ENCODE measurements around the gene DTX2. TPM values are rescaled to one million over a fixed set of nuclear protein-coding genes. Genes with fewer than 3 reads are reported as not detected.
"Not testable (repeated sequence)": the region's sequence is repeated elsewhere in the genome, so short reads cannot be mapped to it uniquely, and the experiment has no call there.

The DTX2 gene
- total RNA-seq, 1 donor from 2014 or later = 5.8 TPM

DNA sequence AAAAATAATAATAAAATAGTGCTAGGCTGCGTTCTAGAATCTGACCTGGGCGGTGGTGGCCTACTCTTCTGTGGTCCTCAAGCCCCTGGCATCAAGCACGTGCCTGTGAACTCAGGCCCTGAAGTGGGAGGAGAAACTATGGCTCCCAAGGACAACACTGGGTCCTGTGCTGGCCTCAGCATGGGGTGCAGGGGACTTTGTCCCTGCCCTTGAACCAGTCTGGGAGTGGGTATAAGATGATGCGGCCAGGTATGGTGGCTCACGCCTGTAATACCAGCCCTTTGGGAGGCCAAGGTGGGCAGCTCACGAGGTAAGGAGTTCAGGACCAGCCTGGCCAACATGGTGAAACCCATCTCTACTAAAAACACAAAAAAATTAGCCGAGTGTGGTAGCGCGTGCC is 31.3 kb upstream of the DTX2 start:
- DNase-seq = no peak
- Histone ChIP-seq H3K36me3 (no peaks in the 10 kb centered on the region), H3K27me3 (ENCODE audit: low read depth) (no peaks in the 10 kb centered on the region), H3K27ac (replicated peaks) (no peak overlapping the region), H3K9me3 (replicated peaks) (no peaks in the 10 kb centered on the region), H3K4me3 (no peak overlapping the region), H3K4me1 (no peaks in the 10 kb centered on the region)
- TF ChIP-seq CTCF (IDR thresholded peaks at IDR 0.05; ENCODE audit: borderline replicate concordance) = no peak
- intact Hi-C loops (cut with micrococcal nuclease) = no loop called here

DNA sequence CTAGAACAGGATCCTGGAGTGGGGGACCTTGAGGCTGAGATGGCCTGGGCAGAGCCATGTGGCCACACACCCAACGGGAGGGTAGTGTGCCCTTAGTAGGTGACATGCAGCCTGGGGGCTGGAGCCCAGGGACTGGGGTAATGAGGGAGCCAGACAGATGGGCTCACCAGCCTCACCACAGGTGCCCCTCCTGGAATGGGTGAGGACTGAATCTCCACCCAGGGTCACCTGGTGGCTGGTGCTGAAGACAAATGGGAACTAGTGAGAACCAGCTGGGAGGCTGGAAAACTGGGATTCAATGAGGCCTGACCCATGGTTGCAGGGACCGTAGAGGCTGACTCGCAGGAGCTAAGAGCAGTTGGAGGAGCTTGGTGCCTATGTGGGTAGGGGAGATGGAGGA is 30.7 kb upstream of the DTX2 start:
- Histone ChIP-seq H3K4me1 (no peaks in the 10 kb centered on the region), H3K27me3 (ENCODE audit: low read depth) (no peaks in the 10 kb centered on the region), H3K27ac (replicated peaks) (no peak overlapping the region), H3K36me3 (no peaks in the 10 kb centered on the region), H3K9me3 (replicated peaks) (no peaks in the 10 kb centered on the region), H3K4me3 (no peak overlapping the region)
- no peak for DNase-seq
- intact Hi-C loops (cut with micrococcal nuclease) = no loop called here
- no peak for TF ChIP-seq CTCF (IDR thresholded peaks at IDR 0.05; ENCODE audit: borderline replicate concordance)

DNA sequence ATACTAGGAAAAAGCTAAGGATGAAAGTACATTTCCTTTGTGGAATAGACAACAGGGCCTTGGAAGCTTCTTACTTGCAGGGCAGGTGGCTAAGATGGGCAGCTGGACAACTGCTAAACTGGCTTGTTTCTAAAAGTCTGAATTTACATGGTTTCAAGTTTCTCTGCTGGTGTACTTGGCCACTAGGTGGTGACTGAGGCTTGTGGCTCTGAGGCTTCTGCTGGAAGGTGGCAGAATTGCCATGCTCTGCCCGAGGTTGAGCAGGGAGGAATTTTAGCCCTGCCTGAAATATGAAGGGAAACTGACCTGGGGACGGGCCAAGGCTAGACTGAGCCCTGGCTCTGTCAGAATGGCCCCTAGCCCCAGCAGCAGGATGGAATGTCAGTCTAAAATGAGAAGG is 23.6 kb upstream of the DTX2 start:
- DNase-seq; H3K4me1 ChIP-seq; H3K9me3 ChIP-seq (replicated peaks); H3K27me3 ChIP-seq (ENCODE audit: low read depth); H3K4me3 ChIP-seq; intact Hi-C loops (cut with micrococcal nuclease); H3K36me3 ChIP-seq; H3K27ac ChIP-seq (replicated peaks): not testable (repeated sequence)
- peak; percentile 60 for TF ChIP-seq CTCF (IDR thresholded peaks at IDR 0.05; ENCODE audit: borderline replicate concordance)

DNA sequence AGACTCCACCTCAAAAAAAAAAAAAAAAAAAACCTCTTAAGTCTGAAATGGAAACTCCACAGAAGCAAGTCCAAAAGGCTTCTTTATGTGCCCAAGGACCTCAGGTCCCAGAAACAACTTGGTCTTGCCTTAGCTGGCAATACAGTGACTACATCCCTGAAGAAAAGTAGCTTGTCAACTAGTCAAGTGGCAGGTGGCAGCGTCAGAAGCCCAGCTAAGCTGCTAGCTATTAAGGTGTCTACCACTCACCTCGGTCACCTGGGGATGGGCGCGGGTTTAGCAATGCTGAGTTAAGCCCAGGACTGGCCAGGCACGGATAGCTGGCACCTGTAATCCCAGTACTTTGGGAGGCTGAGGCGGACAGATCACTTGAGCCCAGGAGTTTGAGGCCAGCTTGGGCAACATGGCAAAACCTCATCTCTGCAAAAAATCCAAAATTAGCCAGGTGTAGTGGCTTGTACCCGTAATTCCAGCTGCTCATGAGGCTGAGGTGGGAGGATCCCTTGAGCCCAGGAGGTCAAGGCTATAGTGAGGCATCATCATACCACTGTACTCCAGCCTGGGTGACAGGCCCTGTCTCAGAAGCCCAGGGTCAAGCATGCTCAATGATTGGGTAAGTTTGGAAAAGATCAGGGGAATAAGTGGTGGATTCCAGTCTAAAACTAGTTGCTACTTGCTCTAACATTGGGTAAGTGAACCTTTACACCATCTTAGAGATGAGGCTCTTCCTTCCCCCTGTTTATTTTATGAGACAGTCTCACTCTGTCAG is 22.2 kb upstream of the DTX2 start:
- H3K4me1 ChIP-seq; H3K9me3 ChIP-seq (replicated peaks); H3K4me3 ChIP-seq; H3K36me3 ChIP-seq; DNase-seq; H3K27ac ChIP-seq (replicated peaks); intact Hi-C loops (cut with micrococcal nuclease); H3K27me3 ChIP-seq (ENCODE audit: low read depth): not testable (repeated sequence)

DNA sequence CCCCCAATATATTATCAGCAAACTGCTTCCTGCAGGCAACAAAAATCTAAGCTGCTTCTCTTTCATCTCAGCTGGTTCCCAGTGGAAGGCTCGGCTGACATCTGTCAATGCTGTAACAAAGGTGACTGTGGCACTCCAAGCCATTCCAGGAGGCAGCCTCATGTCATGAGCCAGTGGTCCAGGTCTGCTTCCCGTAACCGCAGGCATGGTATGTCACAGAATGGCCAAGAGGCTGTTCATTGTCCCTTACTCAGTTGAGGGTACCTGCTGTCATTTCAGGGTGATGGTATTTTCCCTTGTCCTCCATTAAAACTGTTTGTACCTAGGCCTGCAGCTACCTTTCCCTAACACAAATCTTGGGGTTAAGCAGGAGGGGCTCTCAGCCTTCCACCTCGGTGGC is 21.1 kb upstream of the DTX2 start:
- H3K36me3 ChIP-seq; DNase-seq; H3K9me3 ChIP-seq (replicated peaks); H3K27me3 ChIP-seq (ENCODE audit: low read depth); H3K4me3 ChIP-seq; intact Hi-C loops (cut with micrococcal nuclease); H3K27ac ChIP-seq (replicated peaks); H3K4me1 ChIP-seq: not testable (repeated sequence)

DNA sequence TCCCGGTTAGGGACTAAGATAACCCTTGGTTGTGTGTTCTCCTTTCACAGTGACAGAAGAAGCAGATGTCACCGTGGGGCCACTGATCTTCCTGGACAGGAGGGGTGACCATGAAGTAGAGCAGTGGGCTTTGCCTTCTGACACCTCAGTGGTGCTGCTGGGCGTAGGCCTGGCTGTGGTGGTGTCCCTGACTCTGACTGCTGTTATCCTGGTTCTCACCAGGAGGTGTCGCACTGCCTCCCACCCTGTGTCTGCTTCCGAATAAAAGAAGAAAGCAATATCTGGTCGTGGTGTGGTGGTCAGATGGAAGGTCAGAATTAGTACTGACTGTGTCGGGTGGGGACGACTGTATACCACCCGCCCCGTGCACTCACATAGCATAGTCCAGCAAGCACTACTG is 19.7 kb upstream of the DTX2 start:
- H3K36me3 ChIP-seq; DNase-seq; H3K4me3 ChIP-seq; H3K9me3 ChIP-seq (replicated peaks); H3K27ac ChIP-seq (replicated peaks); H3K27me3 ChIP-seq (ENCODE audit: low read depth); H3K4me1 ChIP-seq; intact Hi-C loops (cut with micrococcal nuclease): not testable (repeated sequence)

DNA sequence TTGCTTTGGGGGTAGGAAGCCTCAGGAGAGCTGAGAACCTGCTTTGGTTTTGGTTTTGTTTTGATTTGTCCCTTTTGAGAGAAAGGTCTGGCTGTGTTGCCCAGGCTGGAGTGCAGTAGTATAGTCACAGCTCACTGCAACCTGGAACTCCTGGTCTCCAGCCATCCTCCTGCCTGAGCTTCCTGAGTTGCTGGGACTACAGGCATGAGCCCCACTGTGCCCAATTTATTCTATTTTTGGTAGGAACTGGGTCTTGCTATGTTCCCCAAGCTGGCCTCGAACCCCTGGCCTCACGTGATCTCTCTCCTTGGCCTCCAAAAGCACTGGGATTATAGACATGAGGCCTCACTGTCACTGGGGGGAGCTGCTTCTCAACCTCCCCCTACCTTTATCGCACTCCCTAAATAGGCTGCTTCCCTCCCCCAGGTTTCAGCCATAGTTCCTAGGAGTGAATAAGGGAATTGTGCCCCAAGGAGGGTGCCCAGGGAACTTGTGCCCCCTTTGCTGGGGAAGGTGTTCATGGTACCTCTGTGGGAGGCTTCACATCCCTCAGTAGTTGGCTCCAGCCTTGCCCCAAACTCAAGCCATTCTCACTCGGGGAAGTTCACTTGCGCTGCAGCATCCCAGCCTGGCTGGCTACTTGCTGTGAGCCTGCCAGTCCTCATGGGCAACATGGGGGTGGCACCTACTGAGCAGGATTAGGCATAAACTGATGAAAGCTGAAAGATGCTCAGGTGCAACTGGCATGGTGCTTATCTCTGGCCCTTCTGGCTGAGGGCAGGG is 18.7 kb upstream of the DTX2 start:
- H3K27me3 ChIP-seq (ENCODE audit: low read depth); H3K4me3 ChIP-seq; H3K4me1 ChIP-seq; H3K36me3 ChIP-seq; DNase-seq; H3K27ac ChIP-seq (replicated peaks); H3K9me3 ChIP-seq (replicated peaks); intact Hi-C loops (cut with micrococcal nuclease): not testable (repeated sequence)

DNA sequence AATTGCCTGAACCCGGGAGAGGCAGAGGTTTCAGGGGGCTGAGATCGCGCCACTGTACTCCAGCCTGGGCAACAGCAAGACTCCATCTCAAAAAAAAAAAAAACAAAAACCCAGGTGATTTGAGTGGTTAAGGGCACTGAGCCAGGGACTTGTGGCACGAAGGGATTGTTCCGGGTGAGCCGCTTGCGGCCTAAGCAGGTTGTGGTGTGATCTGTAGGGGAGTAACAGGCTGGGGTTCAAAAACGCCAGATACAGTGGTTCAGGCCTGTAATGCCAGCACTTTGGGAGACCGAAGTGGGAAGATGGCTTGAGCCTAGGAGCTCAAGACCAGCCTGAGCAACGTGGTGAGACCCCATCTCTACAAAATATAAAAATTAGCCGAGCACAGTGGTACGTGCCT is 17.7 kb upstream of the DTX2 start:
- H3K4me1 ChIP-seq = not testable (repeated sequence)

GRCh38 chr7:76445577-76446008 is 15.9 kb upstream of the DTX2 start:
- H3K27ac ChIP-seq (replicated peaks) = peak overlapping the region; percentile 57
- DNase-seq = peak; percentile 62
- intact Hi-C loops (cut with micrococcal nuclease) = not testable (repeated sequence)

More for the DNA sequence above, 17.7 kb upstream of the DTX2 start:
- H3K4me3 ChIP-seq; intact Hi-C loops (cut with micrococcal nuclease); DNase-seq; H3K27ac ChIP-seq (replicated peaks); H3K36me3 ChIP-seq; H3K9me3 ChIP-seq (replicated peaks); H3K27me3 ChIP-seq (ENCODE audit: low read depth): not testable (repeated sequence)

GRCh38 chr7:76457017-76457416 is 4.5 kb upstream of the DTX2 start:
- intact Hi-C loops (cut with micrococcal nuclease); H3K27me3 ChIP-seq (ENCODE audit: low read depth); H3K4me1 ChIP-seq; H3K4me3 ChIP-seq; H3K36me3 ChIP-seq; DNase-seq; H3K9me3 ChIP-seq (replicated peaks); H3K27ac ChIP-seq (replicated peaks): not testable (repeated sequence)

More at GRCh38 chr7:76445577-76446008, 15.9 kb upstream of the DTX2 start:
- not testable (repeated sequence) for H3K9me3 ChIP-seq (replicated peaks); H3K4me3 ChIP-seq; H3K36me3 ChIP-seq; H3K4me1 ChIP-seq; H3K27me3 ChIP-seq (ENCODE audit: low read depth)

DNA sequence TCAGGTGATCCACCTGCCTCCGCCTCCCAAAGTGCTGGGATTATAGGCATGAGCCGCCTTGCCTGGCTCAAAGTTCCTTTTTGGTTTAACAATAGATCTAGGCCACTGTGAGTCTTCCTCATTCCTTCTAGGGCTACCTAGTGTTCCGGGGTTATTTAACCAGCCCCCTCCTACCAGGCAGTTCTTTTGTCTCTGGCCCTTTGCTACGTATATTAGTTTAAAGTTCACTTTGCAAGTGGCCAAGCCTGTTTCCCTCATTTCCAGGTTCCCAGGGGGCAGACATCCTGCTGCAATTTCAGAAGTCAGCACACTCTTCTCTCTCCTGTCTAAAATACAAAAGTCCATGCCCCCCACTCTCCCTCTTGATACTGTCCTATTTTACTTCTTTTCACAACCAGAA is 3.0 kb upstream of the DTX2 start:
- H3K27ac ChIP-seq (replicated peaks); H3K4me3 ChIP-seq; DNase-seq; H3K9me3 ChIP-seq (replicated peaks); H3K36me3 ChIP-seq; H3K4me1 ChIP-seq; H3K27me3 ChIP-seq (ENCODE audit: low read depth); intact Hi-C loops (cut with micrococcal nuclease): not testable (repeated sequence)

Measured in left ventricle myocardium inferior (tissue), 1 donor.